ENCODE data around the gene SCRG1. TPM values are rescaled to one million over a fixed set of nuclear protein-coding genes. Genes with fewer than 3 reads are reported as not detected.

Gene SCRG1
- total RNA-seq, 2 experiments from 2014 or later: not detected

DNA sequence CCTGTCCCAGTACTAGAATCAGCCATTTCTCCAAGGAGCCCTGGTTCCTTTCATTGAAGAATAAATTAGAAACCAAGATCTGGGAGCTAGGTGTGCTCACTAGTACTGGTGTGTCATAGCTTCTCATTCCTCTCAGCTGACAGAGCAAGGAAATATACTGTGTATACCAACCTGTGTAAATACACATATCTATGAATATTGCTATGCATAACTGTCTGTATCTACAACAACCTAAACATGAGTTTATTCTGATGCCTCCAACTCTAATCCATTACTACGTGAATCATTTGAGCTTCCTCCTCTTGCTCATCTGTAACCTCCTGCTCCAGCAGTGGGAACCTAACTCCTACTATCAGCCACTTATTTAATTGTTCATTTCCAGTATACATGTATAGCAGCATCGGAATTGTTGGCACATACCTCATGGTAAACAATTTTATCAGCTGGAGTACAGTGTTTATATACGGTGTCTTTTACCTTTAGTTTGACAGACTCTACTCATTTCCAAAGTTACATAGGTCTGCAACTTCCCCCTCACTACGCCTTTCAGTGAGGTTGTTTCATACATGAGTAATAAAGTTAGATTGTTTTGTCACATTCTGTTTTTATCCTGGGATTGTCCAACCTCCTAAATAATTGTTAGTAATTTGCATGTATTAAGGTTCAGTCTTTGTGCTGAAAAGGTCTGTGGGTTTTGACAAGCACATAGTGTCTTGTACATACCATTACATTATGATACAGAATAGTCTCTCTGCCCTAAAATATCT lies 7.1 kb upstream of the SCRG1 start:
- DNase-seq: no peak
- Mint-ChIP-seq H3K4me1 (peaks cover 11% of the 10 kb centered on the region), H3K4me3 (no peak overlapping the region), H3K27me3 (no peaks in the 10 kb centered on the region), H3K9me3 (no peaks in the 10 kb centered on the region), H3K27ac (no peak overlapping the region), H3K36me3 (ENCODE audit: low read depth) (no peaks in the 10 kb centered on the region)
- ChIA-PET CTCF (interaction anchor here (9.0 kb wide), 1 partner anchor 14 kb away, joined by 57 read pairs; no protein-coding TSS in a partner anchor), POLR2A (interaction anchor here (1.2 kb wide), 1 partner anchor 73 kb away, joined by 4 read pairs; no protein-coding TSS in a partner anchor)

DNA sequence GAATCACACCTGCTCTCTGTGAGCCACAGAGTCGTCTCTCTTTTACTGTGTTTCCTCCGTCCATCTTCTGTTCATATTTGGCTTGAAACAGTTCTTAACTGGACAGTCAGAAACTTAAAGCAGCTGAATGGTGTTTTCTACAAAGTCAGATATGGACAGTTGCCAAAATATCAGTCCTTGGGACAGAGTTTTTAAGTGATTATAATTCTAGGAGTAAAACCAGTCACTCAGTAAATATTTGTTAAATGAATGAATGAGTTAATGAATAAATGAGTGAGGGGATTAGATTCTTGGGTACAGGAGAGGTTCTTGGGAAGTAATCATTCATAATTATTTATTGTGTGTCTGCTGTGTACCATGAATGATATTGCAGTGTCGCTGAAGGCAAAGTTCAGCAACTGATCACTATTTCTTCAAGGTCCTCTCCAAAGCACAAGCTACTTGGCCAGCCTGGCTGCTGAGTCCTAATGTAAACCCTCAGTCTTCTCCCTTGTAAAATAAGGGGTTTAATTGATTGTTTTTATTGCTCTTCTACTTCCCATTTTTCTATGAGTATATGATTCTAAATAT lies 5.5 kb upstream of the SCRG1 start:
- Mint-ChIP-seq H3K27ac (no peak overlapping the region), H3K9me3 (no peaks in the 10 kb centered on the region), H3K4me3 (no peak overlapping the region), H3K27me3 (no peaks in the 10 kb centered on the region), H3K4me1 (peaks cover 11% of the 10 kb centered on the region), H3K36me3 (ENCODE audit: low read depth) (no peaks in the 10 kb centered on the region)
- CTCF ChIA-PET: interaction anchor here (0.5 to 9.0 kb wide), 4 partner anchors 9 to 219 kb away, joined by 3 to 57 read pairs (median 3); no protein-coding TSS in a partner anchor
- POLR2A ChIA-PET: interaction anchor here (1.5 kb wide), 1 partner anchor 8 kb away, joined by 3 read pairs; no protein-coding TSS in a partner anchor
- DNase-seq: no peak

DNA sequence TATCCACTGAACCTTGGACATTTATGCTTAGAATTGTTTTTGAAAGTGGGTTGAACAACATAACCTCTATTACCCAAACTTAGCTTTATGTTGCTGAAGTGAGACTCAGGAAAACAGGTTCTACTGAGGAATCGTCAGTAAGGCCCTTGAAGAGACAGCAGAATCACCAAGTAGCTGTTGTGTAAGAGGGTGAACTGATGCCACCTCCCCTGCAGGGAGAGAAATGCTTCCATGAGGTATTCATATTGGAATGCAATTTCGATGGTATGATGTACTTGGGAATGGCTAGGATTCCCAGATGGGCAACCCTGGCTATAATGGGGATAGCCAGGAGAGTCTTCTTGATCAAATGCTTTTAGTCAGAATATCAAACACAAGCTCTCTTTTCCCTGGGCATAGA lies 4.1 kb upstream of the SCRG1 start:
- Mint-ChIP-seq H3K4me1 (peaks cover 11% of the 10 kb centered on the region), H3K36me3 (ENCODE audit: low read depth) (no peaks in the 10 kb centered on the region), H3K4me3 (no peak overlapping the region), H3K27me3 (no peaks in the 10 kb centered on the region), H3K27ac (no peak overlapping the region), H3K9me3 (no peaks in the 10 kb centered on the region)
- no peak for DNase-seq
- CTCF ChIA-PET: interaction anchor here (0.9 to 1.6 kb wide), 5 partner anchors 18 to 145 kb away, joined by 3 to 4 read pairs (median 3); no protein-coding TSS in a partner anchor
- POLR2A ChIA-PET: interaction anchor here (1.5 kb wide), 1 partner anchor 9 kb away, joined by 3 read pairs; no protein-coding TSS in a partner anchor

DNA sequence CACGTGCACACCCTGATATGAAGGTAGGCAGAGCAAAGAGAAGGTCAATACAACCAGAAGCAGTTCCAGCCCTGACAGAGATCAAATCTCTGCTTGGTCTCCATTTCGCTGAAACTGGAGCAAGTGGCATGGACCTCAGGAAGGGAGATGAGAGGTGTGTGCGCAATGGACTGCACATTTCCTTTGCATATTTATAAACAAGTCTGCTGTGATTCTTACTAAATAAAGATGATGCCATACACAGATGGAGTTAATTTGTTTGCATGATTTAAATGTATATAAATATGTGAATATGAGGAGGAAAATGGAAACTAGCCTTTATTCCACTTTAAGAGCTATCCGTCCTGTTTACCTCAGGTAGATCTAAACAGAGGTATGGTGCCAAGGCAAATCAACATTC lies 2.1 kb upstream of the SCRG1 start:
- Mint-ChIP-seq H3K36me3 (ENCODE audit: low read depth) (peaks cover 2% of the 10 kb centered on the region), H3K4me3 (no peak overlapping the region), H3K9me3 (no peaks in the 10 kb centered on the region), H3K27me3 (no peaks in the 10 kb centered on the region), H3K27ac (no peak overlapping the region), H3K4me1 (peaks cover 6% of the 10 kb centered on the region)
- ChIA-PET POLR2A (interaction anchor here (1.8 kb wide), 1 partner anchor 66 kb away, joined by 6 read pairs; the partner anchor contains the start of gene HMGB2), CTCF (interaction anchor here (0.9 kb wide), 1 partner anchor 20 kb away, joined by 3 read pairs; no protein-coding TSS in a partner anchor)
- DNase-seq: no peak

DNA sequence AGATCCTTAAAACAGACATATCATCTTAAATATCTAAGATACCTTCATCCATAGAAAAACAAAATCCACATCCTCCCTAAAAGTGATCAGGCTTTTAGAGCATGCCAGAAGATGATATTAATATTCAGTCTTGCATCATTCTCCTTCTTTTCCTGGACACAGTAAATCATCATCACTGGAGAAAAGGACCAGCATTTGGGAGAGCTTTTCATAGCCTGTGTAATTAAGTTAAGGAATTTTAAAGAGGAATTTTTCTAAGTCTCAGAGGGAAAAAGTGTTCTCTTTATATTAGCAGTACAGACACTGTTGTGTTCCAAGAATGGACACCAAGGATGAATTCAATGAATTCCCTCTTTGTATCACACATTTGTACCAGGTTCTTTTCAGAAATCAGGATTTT lies 696 bp downstream of the SCRG1 start:
- Mint-ChIP-seq H3K9me3 (no peaks in the 10 kb centered on the region), H3K36me3 (ENCODE audit: low read depth) (peaks cover 8% of the 10 kb centered on the region), H3K4me3 (no peak overlapping the region), H3K27me3 (no peaks in the 10 kb centered on the region), H3K4me1 (no peaks in the 10 kb centered on the region), H3K27ac (no peak overlapping the region)
- ChIA-PET CTCF (no interaction called here), POLR2A (interaction anchor here (1.4 kb wide), 1 partner anchor 14 kb away, joined by 3 read pairs; no protein-coding TSS in a partner anchor)
- no peak for DNase-seq

DNA sequence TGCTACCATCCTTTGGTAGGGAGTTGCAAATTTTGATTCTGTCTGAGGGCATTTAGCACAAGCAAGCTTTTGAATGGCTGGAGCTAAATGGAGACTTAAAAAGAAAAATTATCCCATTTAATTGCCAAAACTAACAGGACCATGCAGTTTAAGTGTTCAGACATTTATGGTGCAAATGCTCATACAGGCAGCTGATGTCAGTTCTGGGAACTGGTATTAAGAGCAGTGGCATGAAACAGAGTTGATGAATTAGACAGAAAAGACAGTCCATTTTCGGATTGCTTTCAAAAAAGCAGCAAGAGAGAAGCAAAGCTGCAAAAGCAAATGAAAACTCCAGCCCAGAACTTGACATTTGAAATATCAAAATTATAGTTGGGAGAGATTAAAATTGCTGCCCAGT lies 1.3 kb downstream of the SCRG1 start:
- H3K4me1 Mint-ChIP-seq: no peaks in the 10 kb centered on the region
- peaks cover 8% of the 10 kb centered on the region for H3K36me3 Mint-ChIP-seq (ENCODE audit: low read depth)
- H3K27me3 Mint-ChIP-seq: no peaks in the 10 kb centered on the region
- no peaks in the 10 kb centered on the region for H3K9me3 Mint-ChIP-seq
- ChIA-PET POLR2A (interaction anchor here (1.4 kb wide), 1 partner anchor 15 kb away, joined by 3 read pairs; no protein-coding TSS in a partner anchor), CTCF (no interaction called here)
- DNase-seq: no peak
- H3K4me3 Mint-ChIP-seq: no peak overlapping the region
- H3K27ac Mint-ChIP-seq: no peak overlapping the region

DNA sequence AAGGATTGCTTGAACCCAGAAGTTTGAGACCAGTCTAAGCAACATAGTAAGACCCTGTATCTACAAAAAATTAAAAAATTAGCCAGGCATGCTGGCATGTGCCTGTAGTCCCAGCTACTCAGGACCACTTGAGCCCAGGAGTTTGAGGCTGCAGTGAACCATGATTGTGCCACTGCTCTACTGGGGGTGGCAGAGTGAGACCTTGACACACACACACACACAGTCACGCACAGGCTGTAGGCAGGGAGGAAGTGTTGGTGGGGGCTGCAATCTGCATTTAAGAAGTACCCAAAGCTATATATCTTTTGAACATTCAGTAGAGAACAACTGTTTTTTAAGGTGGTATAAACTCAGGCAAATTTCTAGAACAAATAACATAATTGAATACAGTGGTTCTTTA lies 7.2 kb downstream of the SCRG1 start:
- Mint-ChIP-seq H3K4me3 (no peak overlapping the region), H3K4me1 (peaks cover 2% of the 10 kb centered on the region), H3K27me3 (no peaks in the 10 kb centered on the region), H3K36me3 (ENCODE audit: low read depth) (peaks cover 15% of the 10 kb centered on the region), H3K9me3 (no peaks in the 10 kb centered on the region), H3K27ac (no peak overlapping the region)
- no peak for DNase-seq
- POLR2A ChIA-PET: no interaction called here
- CTCF ChIA-PET: no interaction called here

DNA sequence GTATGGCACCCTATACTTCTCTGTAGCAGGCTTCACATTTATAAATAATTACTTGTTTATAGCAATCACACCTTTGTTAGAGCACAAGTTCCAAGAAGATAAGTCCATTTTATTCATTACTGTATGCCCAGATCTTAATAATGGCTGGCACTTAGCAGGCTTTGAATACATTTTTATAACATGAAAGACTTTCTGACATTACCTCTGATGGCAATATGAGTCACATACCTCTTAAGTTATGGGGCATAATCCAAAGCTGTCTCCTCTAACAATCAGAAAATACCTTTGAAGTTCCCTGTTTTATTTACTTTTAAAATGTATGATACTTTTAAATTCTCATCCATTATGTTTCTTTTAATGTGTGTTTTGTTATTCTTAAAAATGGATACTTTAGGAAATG lies 12.2 kb downstream of the SCRG1 start:
- Mint-ChIP-seq H3K36me3 (ENCODE audit: low read depth) (peaks cover 2% of the 10 kb centered on the region), H3K9me3 (no peaks in the 10 kb centered on the region), H3K27ac (no peak overlapping the region), H3K4me1 (peaks cover 8% of the 10 kb centered on the region), H3K4me3 (no peak overlapping the region), H3K27me3 (no peaks in the 10 kb centered on the region)
- CTCF ChIA-PET: interaction anchor here (1.3 kb wide), 1 partner anchor 8 kb away, joined by 5 read pairs; no protein-coding TSS in a partner anchor
- DNase-seq: no peak
- POLR2A ChIA-PET: interaction anchor here (0.9 to 1.2 kb wide), 2 partner anchors 15 to 53 kb away, joined by 4 to 5 read pairs; partner anchors contain the start of gene HMGB2

DNA sequence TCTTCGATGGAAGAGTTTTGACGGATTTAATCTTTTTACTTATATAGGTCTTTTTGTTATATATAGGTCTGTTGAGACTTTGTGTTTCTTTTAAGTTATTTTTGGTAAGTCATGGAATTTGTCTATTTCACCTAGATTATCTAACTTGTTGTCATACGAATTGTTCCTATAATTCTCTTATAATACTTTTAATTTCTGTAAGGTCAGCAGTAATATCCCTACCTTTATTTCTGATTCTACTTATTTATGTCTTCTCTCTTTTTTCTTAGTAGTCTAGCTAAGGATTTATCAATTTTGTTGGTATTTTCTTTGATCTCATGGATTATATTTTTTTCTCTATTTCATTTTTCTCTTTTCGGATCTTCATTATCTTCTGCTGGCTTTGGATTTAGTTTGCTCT lies 16.6 kb downstream of the SCRG1 start:
- no peaks in the 10 kb centered on the region for H3K9me3 Mint-ChIP-seq

DNA sequence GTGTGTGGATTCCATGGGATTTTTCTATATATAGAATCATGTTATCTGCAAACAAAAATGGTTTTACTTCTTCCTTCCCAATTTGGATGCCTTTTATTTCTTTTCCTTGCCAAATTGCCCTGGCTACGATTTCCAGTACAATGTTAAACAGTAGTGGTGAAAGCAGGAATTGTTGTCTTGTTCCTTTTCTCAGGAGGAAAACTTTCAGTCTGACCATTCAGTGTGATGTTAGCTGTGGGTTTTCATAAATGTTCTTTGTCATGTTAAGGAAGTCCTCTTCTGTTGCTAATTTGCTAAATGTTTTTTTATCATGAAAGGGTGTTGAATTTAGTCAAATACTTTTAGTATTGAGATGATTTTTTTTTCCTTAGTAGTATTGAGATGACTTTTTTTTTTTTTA lies 17.3 kb downstream of the SCRG1 start:
- H3K36me3 Mint-ChIP-seq (ENCODE audit: low read depth): no peaks in the 10 kb centered on the region
- H3K4me1 Mint-ChIP-seq: peaks cover 4% of the 10 kb centered on the region
- no peaks in the 10 kb centered on the region for H3K27me3 Mint-ChIP-seq
- POLR2A ChIA-PET: no interaction called here
- H3K27ac Mint-ChIP-seq: no peak overlapping the region
- H3K9me3 Mint-ChIP-seq: no peaks in the 10 kb centered on the region
- DNase-seq: no peak
- no peak overlapping the region for H3K4me3 Mint-ChIP-seq
- CTCF ChIA-PET: no interaction called here

More for the DNA sequence above, 16.6 kb downstream of the SCRG1 start:
- Mint-ChIP-seq H3K27ac (no peak overlapping the region), H3K27me3 (no peaks in the 10 kb centered on the region), H3K36me3 (ENCODE audit: low read depth) (no peaks in the 10 kb centered on the region), H3K4me3 (no peak overlapping the region), H3K4me1 (peaks cover 8% of the 10 kb centered on the region)
- CTCF ChIA-PET: interaction anchor here (1.1 to 1.8 kb wide), 2 partner anchors 10 to 49 kb away, joined by 3 to 8 read pairs; partner anchors contain the start of gene HMGB2
- no peak for DNase-seq
- POLR2A ChIA-PET: interaction anchor here (1.9 kb wide), 1 partner anchor 10 kb away, joined by 7 read pairs; no protein-coding TSS in a partner anchor

DNA sequence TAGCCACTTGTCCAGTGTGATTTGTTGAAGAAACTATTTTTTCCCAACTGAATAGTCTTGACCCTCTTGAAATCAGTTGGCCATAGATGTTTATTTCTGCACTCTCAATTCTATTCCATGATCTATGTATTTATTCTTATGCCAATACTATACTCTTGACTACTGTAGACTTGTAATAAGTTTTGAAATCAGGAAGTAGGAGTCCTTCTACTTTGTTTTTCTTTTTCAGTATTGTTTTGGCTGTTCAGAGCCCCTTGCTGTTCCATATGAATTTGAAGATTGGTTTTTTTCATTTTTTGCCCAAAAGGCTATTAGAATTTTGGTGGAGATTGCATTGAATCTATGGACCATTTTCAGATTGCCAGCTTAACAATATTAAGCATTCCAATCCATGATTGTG lies 17.9 kb downstream of the SCRG1 start:
- Mint-ChIP-seq H3K4me3 (no peak overlapping the region), H3K27ac (no peak overlapping the region), H3K36me3 (ENCODE audit: low read depth) (peaks cover 1% of the 10 kb centered on the region), H3K4me1 (peaks cover under 1% of the 10 kb centered on the region), H3K27me3 (no peaks in the 10 kb centered on the region), H3K9me3 (no peaks in the 10 kb centered on the region)
- CTCF ChIA-PET: no interaction called here
- DNase-seq: no peak
- POLR2A ChIA-PET: no interaction called here

DNA sequence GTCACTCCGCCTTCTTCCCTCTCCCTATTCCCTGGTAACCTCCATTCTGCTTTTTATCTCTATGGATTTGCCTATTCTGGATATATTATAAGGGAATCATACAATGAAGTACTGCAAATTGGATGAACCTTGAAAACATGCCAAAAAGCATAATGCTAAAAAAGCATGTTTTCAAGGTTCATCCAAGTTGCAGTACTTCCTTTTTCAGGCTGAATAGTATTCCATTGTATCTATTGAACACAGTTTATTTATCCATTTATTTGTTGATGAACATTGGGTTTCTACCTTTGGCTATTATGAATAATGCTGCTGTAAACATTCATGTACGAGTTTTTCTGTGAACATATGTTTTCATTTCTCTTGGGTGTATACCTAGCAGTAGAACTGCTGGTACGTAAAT lies 19.0 kb downstream of the SCRG1 start:
- Mint-ChIP-seq H3K27ac (no peak overlapping the region), H3K4me1 (peaks cover 5% of the 10 kb centered on the region), H3K9me3 (no peaks in the 10 kb centered on the region), H3K27me3 (no peaks in the 10 kb centered on the region), H3K36me3 (ENCODE audit: low read depth) (peaks cover 6% of the 10 kb centered on the region), H3K4me3 (no peak overlapping the region)
- no peak for DNase-seq
- POLR2A ChIA-PET: interaction anchor here (1.0 kb wide), 1 partner anchor 45 kb away, joined by 3 read pairs; no protein-coding TSS in a partner anchor
- CTCF ChIA-PET: no interaction called here

DNA sequence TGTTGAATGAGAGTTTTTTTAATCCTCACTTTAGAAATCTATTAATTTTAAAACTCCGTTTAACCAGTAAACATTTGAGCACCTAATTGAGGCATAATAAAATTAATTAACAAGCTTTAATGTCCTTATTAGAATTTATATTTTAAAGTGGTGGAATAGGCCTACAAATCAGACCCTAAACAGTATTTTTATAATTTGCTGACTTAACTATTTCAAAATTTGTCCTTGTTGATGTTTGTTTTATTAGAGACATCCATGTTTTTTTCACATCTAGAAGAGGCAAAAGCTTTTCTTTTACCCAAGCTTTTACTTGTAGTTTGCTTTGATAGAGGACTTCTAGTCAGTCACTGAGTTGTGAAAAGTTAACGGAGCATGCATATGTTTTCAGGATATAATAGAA lies 24.3 kb downstream of the SCRG1 start:
- Mint-ChIP-seq H3K27ac (no peak overlapping the region), H3K4me1 (peaks cover 24% of the 10 kb centered on the region), H3K27me3 (no peaks in the 10 kb centered on the region), H3K4me3 (no peak overlapping the region), H3K36me3 (ENCODE audit: low read depth) (peaks cover 25% of the 10 kb centered on the region), H3K9me3 (no peaks in the 10 kb centered on the region)
- ChIA-PET POLR2A (interaction anchor here (1.2 to 2.0 kb wide), 3 partner anchors 16 to 49 kb away, joined by 3 to 16 read pairs (median 3); partner anchors contain the start of gene HMGB2), CTCF (interaction anchor here (0.9 to 1.4 kb wide), 3 partner anchors 9 to 42 kb away, joined by 3 read pairs; no protein-coding TSS in a partner anchor)
- no peak for DNase-seq

All from activated CD4-positive, alpha-beta memory T cell treated with anti-CD3 and anti-CD28 coated beads, Interleukin-2, amount 10 ng/mL, durations not matched to agents 7 days and 5 days (primary cell).